Osteocyte (in vitro differentiated cells): ENCODE measurements around the gene GABRP. TPM values are rescaled to one million over a fixed set of nuclear protein-coding genes. Genes with fewer than 3 reads are reported as not detected.
"Not testable (repeated sequence)": the region's sequence is repeated elsewhere in the genome, so short reads cannot be mapped to it uniquely, and the experiment has no call there.

Experiments
- DNase-seq: peaks from one replicate; pipeline ENCODE4 v3.0.0; 2021; ENCODE audit warnings: mixed read lengths; ENCODE audit not compliant: unreplicated experiment; ENCODE audit errors: extremely low spot score
- H3K27ac Mint-ChIP-seq: one replicate; pipeline ENCODE4 v1.8.0; 2021; ENCODE audit warnings: mild to moderate bottlenecking, mixed read lengths; ENCODE audit not compliant: unreplicated experiment
- H3K27me3 Mint-ChIP-seq: one replicate; pipeline ENCODE4 v1.8.0; 2021; ENCODE audit warnings: mixed read lengths; ENCODE audit not compliant: unreplicated experiment
- H3K36me3 Mint-ChIP-seq: one replicate; pipeline ENCODE4 v1.8.0; 2021; ENCODE audit warnings: mixed read lengths; ENCODE audit not compliant: unreplicated experiment
- H3K4me1 Mint-ChIP-seq: one replicate; pipeline ENCODE4 v1.8.0; 2021; ENCODE audit warnings: mixed read lengths; ENCODE audit not compliant: unreplicated experiment
- H3K4me3 Mint-ChIP-seq: one replicate; pipeline ENCODE4 v1.8.0; 2021; ENCODE audit warnings: mild to moderate bottlenecking, moderate library complexity, mixed read lengths; ENCODE audit not compliant: unreplicated experiment
- H3K9me3 Mint-ChIP-seq: one replicate; pipeline ENCODE4 v1.8.0; 2021; ENCODE audit warnings: mixed read lengths; ENCODE audit not compliant: unreplicated experiment
- total RNA-seq: library from RNA; stranded (reverse); gene quantifications from 2 replicates; pipeline ENCODE4 v1.2.1, GENCODE V29; 2021
- TF ChIP-seq, protein P1 (sequence below): fragments of 200-600 bp; sonication (generic); IDR thresholded peaks from 2 replicates; pipeline ENCODE4 v1.5.0; 2021; ENCODE audit warnings: antibody characterized with exemption, mild to moderate bottlenecking, moderate library complexity

Gene GABRP
- total RNA-seq, 1 donor from 2014 or later = not detected

DNA sequence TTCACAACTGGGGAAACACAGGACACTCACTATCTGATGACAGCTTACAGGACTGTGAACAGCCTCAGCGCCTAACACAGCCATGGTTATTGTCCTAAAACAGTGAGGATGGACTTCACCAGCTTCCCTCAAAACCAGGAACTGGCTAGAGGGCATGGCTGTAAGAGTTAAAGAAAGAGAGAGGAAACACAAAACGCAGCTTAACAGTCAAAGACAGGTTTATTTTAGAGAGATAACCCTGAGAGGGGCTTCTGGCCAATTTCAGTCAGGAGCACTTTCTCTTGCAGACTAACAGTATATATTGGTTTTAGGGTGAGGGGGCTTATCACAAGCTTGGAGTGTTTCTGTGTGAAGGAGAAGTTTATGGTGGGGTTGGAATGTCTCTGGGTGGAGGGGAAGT, 42.6 kb downstream of the GABRP start:
- Mint-ChIP-seq H3K27me3 (peaks cover 7% of the 10 kb centered on the region), H3K4me1 (no peaks in the 10 kb centered on the region), H3K4me3 (no peak overlapping the region), H3K9me3 (peaks cover 10% of the 10 kb centered on the region), H3K36me3 (no peaks in the 10 kb centered on the region), H3K27ac (no peak overlapping the region)
- DNase-seq = no peak
- TF ChIP-seq, protein P1, sequence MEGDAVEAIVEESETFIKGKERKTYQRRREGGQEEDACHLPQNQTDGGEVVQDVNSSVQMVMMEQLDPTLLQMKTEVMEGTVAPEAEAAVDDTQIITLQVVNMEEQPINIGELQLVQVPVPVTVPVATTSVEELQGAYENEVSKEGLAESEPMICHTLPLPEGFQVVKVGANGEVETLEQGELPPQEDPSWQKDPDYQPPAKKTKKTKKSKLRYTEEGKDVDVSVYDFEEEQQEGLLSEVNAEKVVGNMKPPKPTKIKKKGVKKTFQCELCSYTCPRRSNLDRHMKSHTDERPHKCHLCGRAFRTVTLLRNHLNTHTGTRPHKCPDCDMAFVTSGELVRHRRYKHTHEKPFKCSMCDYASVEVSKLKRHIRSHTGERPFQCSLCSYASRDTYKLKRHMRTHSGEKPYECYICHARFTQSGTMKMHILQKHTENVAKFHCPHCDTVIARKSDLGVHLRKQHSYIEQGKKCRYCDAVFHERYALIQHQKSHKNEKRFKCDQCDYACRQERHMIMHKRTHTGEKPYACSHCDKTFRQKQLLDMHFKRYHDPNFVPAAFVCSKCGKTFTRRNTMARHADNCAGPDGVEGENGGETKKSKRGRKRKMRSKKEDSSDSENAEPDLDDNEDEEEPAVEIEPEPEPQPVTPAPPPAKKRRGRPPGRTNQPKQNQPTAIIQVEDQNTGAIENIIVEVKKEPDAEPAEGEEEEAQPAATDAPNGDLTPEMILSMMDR = no peak

DNA sequence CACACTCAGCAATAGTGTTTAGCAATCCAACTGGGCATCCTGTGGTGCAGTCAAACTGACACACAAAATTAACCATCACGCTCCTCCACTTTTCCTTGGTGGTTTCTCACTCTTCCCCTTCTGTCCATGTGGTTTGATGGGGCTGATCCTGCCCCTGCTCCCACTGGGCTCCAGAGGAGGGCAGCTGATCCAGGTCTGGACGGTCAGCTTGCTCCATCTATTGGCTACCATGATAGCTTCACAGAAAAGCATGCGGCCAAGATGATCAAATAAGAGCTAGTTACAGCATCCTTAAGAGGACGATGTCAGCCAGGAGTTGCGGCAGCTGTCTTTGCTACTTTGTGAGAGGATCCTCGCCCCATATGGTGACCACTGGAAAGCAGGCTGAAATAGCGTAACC, 48.7 kb downstream of the GABRP start:
- Mint-ChIP-seq H3K36me3 (no peaks in the 10 kb centered on the region), H3K4me1 (no peaks in the 10 kb centered on the region), H3K9me3 (no peaks in the 10 kb centered on the region), H3K4me3 (no peak overlapping the region), H3K27me3 (peaks cover 44% of the 10 kb centered on the region), H3K27ac (no peak overlapping the region)
- TF ChIP-seq, protein P1 = no peak
- DNase-seq = no peak

DNA sequence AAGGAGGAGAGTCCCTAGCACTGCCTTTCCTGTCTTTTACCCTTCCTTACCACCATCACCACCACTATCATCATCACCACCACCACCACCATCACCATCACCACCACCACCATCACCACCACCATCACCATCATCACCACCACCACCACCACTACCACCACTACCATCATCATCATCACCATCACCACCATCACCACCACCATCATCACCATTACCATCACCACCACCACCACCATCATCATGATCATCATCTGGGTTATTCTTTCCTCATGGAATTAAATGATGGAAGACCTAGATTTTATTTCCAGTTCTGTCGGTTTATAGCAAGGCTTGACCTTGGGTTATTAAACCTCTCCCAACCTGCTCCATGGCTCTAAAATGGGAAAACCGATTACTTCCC, 50.5 kb downstream of the GABRP start:
- H3K27me3 Mint-ChIP-seq = peaks cover 51% of the 10 kb centered on the region
- not testable (repeated sequence) for H3K36me3 Mint-ChIP-seq, H3K9me3 Mint-ChIP-seq, H3K4me3 Mint-ChIP-seq, H3K27ac Mint-ChIP-seq, DNase-seq, H3K4me1 Mint-ChIP-seq

GRCh38 chr5:170836226-170836625, 52.7 kb downstream of the GABRP start:
- TF ChIP-seq, protein P1 = no peak
- DNase-seq = no peak
- H3K4me3 Mint-ChIP-seq = no peak overlapping the region
- no peaks in the 10 kb centered on the region for H3K4me1 Mint-ChIP-seq
- H3K27me3 Mint-ChIP-seq = peaks cover 56% of the 10 kb centered on the region
- no peak overlapping the region for H3K27ac Mint-ChIP-seq
- no peaks in the 10 kb centered on the region for H3K36me3 Mint-ChIP-seq
- no peaks in the 10 kb centered on the region for H3K9me3 Mint-ChIP-seq

GRCh38 chr5:170843870-170844269, 60.3 kb downstream of the GABRP start:
- H3K36me3 Mint-ChIP-seq = no peaks in the 10 kb centered on the region

More at GRCh38 chr5:170843870-170844269, 60.3 kb downstream of the GABRP start:
- no peaks in the 10 kb centered on the region for H3K9me3 Mint-ChIP-seq
- H3K27me3 Mint-ChIP-seq = peaks cover 7% of the 10 kb centered on the region
- no peak overlapping the region for H3K27ac Mint-ChIP-seq
- DNase-seq = no peak
- H3K4me1 Mint-ChIP-seq = peaks cover 15% of the 10 kb centered on the region
- TF ChIP-seq, protein P1 = no peak
- no peak overlapping the region for H3K4me3 Mint-ChIP-seq
